Measurements from ENCODE around the gene CDH6.

GRCh38 chr5:31193591-31194467 is at the start of gene CDH6:
- TF ChIP-seq CTCF (conservative IDR thresholded peaks at IDR 0.05; ENCODE audit: low read depth, low read length) = no peak
- no peak for TF ChIP-seq RFX5 (IDR thresholded peaks at IDR 0.05; ENCODE audit: low read depth, low read length)
- TF ChIP-seq MAZ (IDR thresholded peaks at IDR 0.05; ENCODE audit: borderline replicate concordance, low read depth, low read length) = 0 out of 2 replicates have a peak, but pooled peaks have one; percentile 24
- peak; percentile 76 for TF ChIP-seq POLR2A (IDR thresholded peaks at IDR 0.05; ENCODE audit: low read depth, low read length)
- no peak for TF ChIP-seq NFE2L2 (IDR thresholded peaks at IDR 0.05; ENCODE audit: low read depth, low read length)
- TF ChIP-seq SMC3 (IDR thresholded peaks at IDR 0.05; ENCODE audit: low read depth, low read length) = no peak
- peak; percentile 28; the same call in 1 of the 2 replicates for TF ChIP-seq CHD1 (IDR thresholded peaks at IDR 0.05; ENCODE audit: low read depth, low read length)
- no peak for TF ChIP-seq CEBPB (IDR thresholded peaks at IDR 0.05; ENCODE audit: low read depth, low read length)

All from IMR-90 (cell line).